NCI-H510A treated with DMSO at 0.1 percent for 48 hours (cell line): ENCODE measurements around the gene ASCL2.

Experiments used
- DNase-seq: peaks from one replicate; lab custom pipeline; 2025; lab: John Stamatoyannopoulos, UW

Gene ASCL2

GRCh38 chr11:2308713-2309112 is 38.3 kb upstream of the ASCL2 start:
- DNase-seq: no peak

GRCh38 chr11:2307501-2308331 is 37.3 kb upstream of the ASCL2 start:
- no peak for DNase-seq

- no peak for DNase-seq
Observed at GRCh38 chr11:2306877-2307500, 36.6 kb upstream of the ASCL2 start.

GRCh38 chr11:2306452-2306823 is 36.0 kb upstream of the ASCL2 start:
- no peak for DNase-seq

GRCh38 chr11:2305788-2306451 is 35.5 kb upstream of the ASCL2 start:
- no peak for DNase-seq

GRCh38 chr11:2305140-2305778 is 34.9 kb upstream of the ASCL2 start:
- DNase-seq: peak; percentile 1

- no peak for DNase-seq
Observed at GRCh38 chr11:2304506-2305139, 34.2 kb upstream of the ASCL2 start.

- DNase-seq: no peak
Observed at GRCh38 chr11:2303627-2304505, 33.5 kb upstream of the ASCL2 start.

GRCh38 chr11:2302896-2303626 is 32.7 kb upstream of the ASCL2 start:
- no peak for DNase-seq

- DNase-seq: no peak
Observed at GRCh38 chr11:2302306-2302895, 32.0 kb upstream of the ASCL2 start.

- DNase-seq: no peak
Observed at GRCh38 chr11:2301631-2302305, 31.4 kb upstream of the ASCL2 start, which contains the start of the genes C11orf21 and TSPAN32. C11orf21 (minus strand) TSS chr11:2301918; CDS start chr11:2301808, 110 bp downstream. TSPAN32 (plus strand) TSS chr11:2302013; CDS start chr11:2302150, 137 bp downstream.

- DNase-seq: no peak
Observed at GRCh38 chr11:2300936-2301630, 30.7 kb upstream of the ASCL2 start.

GRCh38 chr11:2300290-2300935 is 30.0 kb upstream of the ASCL2 start:
- DNase-seq: no peak

GRCh38 chr11:2299773-2300172 is 29.4 kb upstream of the ASCL2 start:
- DNase-seq: no peak

- DNase-seq: no peak
Observed at GRCh38 chr11:2298795-2299761, 28.7 kb upstream of the ASCL2 start.

GRCh38 chr11:2298131-2298794 is 27.9 kb upstream of the ASCL2 start:
- no peak for DNase-seq
